ENCODE data around the gene CHCHD3. TPM values are rescaled to one million over a fixed set of nuclear protein-coding genes. Genes with fewer than 3 reads are reported as not detected.

Gene CHCHD3
- total RNA-seq, 4 donors from 2014 or later: 27.9 to 39.0 (median 34.5) TPM

- TF ChIP-seq POLR2A (IDR thresholded peaks at IDR 0.05) (no peak), CTCF (IDR thresholded peaks at IDR 0.05) (no peak)
- intact Hi-C loops (cut with DNase I; ENCODE audit: low total_unique reads): no loop called here
- no peak overlapping the region for H3K4me3 ChIP-seq (ENCODE audit: low read depth, poor library complexity, severe bottlenecking)
- no peak for DNase-seq (ENCODE audit: low spot score in 2 of 2)
- 81 to 87% methylated on average over 7 of the region's 7 CpGs for WGBS, 2 donors
Observed at GRCh38 chr7:132804849-132805485, 276.9 kb downstream of the CHCHD3 start.

GRCh38 chr7:132800522-132800921, 281.4 kb downstream of the CHCHD3 start:
- WGBS, 2 donors: 59 to 100% methylated on average over 1 of the region's 1 CpG
- DNase-seq (ENCODE audit: low spot score in 2 of 2): no peak
- intact Hi-C loops (cut with DNase I; ENCODE audit: low total_unique reads): no loop called here
- TF ChIP-seq POLR2A (IDR thresholded peaks at IDR 0.05) (no peak), CTCF (IDR thresholded peaks at IDR 0.05) (no peak)
- no peak overlapping the region for H3K4me3 ChIP-seq (ENCODE audit: low read depth, poor library complexity, severe bottlenecking)

GRCh38 chr7:132799081-132799413, 282.8 kb downstream of the CHCHD3 start:
- no peak for DNase-seq (ENCODE audit: low spot score in 2 of 2)
- TF ChIP-seq CTCF (IDR thresholded peaks at IDR 0.05) (no peak), POLR2A (IDR thresholded peaks at IDR 0.05) (no peak)
- intact Hi-C loops (cut with DNase I; ENCODE audit: low total_unique reads): no loop called here
- no peak overlapping the region for H3K4me3 ChIP-seq (ENCODE audit: low read depth, poor library complexity, severe bottlenecking)

- WGBS, 2 donors: 98% methylated on average over 3 of the region's 3 CpGs
- intact Hi-C loops (cut with DNase I; ENCODE audit: low total_unique reads): no loop called here
- TF ChIP-seq POLR2A (IDR thresholded peaks at IDR 0.05) (no peak), CTCF (IDR thresholded peaks at IDR 0.05) (no peak)
- no peak overlapping the region for H3K4me3 ChIP-seq (ENCODE audit: low read depth, poor library complexity, severe bottlenecking)
- no peak for DNase-seq (ENCODE audit: low spot score in 2 of 2)
Observed at GRCh38 chr7:132797152-132797551, 284.7 kb downstream of the CHCHD3 start.

- WGBS, 2 donors: 82 to 83% methylated on average over 3 of the region's 3 CpGs
- DNase-seq (ENCODE audit: low spot score in 2 of 2): no peak
- no peak overlapping the region for H3K4me3 ChIP-seq (ENCODE audit: low read depth, poor library complexity, severe bottlenecking)
- TF ChIP-seq POLR2A (IDR thresholded peaks at IDR 0.05) (no peak), CTCF (IDR thresholded peaks at IDR 0.05) (no peak)
- intact Hi-C loops (cut with DNase I; ENCODE audit: low total_unique reads): no loop called here
Observed at GRCh38 chr7:132793474-132793873, 288.4 kb downstream of the CHCHD3 start.

- H3K4me3 ChIP-seq (ENCODE audit: low read depth, poor library complexity, severe bottlenecking): no peak overlapping the region
- TF ChIP-seq CTCF (IDR thresholded peaks at IDR 0.05) (no peak), POLR2A (IDR thresholded peaks at IDR 0.05) (no peak)
- intact Hi-C loops (cut with DNase I; ENCODE audit: low total_unique reads): no loop called here
- DNase-seq (ENCODE audit: low spot score in 2 of 2): no peak
- 75 to 94% methylated on average over 1 of the region's 1 CpG for WGBS, 2 donors
Observed at GRCh38 chr7:132791036-132791435, 290.9 kb downstream of the CHCHD3 start.

All from lower leg skin (tissue), 4 donors.